ENCODE measurements around the gene RPN1.

GRCh38 chr3:128621931-128622330 is 28.7 kb downstream of the RPN1 start:
- TF ChIP-seq CTCF (IDR thresholded peaks at IDR 0.05; ENCODE audit: poor library complexity) (no peak), EZH2 (IDR thresholded peaks at IDR 0.05; ENCODE audit: borderline replicate concordance) (no peak)
